ENCODE measurements around the gene DIP2B.

Gene DIP2B

DNA sequence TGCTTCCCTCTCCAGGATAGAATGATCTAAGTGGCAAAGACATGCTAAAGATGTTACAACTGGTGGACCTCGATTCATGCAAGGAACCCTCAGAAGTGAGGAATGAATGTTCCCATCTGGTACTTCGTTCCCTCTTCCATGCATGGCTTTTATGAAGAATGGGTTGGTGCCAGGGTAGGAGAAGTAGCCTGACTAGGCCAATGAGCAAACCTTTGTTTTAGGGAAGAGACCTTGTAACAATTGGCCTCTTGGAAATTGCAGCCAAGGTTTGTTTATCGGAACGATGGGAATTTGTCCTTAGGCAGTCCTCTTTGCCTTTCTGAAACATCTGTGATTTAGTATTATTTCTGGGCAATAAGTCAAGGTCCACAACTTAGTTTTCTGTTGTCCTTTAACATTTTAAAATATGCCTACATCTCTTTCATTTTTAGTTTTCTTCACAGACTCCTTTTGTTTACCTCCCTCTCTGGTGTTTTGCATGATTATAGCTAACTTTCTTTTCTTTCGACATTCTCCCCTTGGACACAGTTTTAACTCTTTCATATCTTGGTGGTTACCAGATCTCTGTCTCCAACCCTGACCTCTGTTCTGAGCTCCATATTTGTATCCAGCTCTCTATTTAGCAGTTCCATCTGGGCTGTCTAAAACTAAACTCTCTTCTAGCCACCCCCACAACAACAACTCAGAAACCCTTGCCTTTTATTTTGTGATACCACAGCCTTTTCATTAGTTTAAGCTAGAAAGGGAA, 70.0 kb downstream of the DIP2B start:
- no peak for DNase-seq

DNA sequence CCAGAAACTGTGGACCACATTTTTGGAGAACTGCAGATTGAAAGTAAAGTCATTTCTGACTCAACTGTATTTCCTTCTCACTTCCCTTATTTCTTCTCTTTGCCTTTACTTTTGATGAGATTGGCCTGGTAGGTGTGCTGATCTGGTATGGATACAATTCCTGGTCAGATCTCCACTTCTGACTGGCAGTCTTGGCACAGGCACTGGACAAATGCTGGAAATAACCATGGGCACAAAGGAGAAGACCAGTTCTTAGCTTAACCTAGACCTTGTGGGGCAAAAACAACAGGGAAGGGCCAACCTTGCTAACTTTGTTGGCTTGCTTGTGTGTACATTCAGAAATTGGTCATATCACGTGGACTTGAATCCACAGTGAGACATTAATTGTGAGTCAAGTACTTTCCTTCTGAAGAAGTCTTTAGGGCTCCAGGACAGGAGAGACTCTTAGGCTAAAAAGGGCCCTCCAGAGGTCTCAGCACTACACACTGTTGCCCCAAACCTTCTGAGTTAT, 75.0 kb downstream of the DIP2B start:
- no peak for DNase-seq

DNA sequence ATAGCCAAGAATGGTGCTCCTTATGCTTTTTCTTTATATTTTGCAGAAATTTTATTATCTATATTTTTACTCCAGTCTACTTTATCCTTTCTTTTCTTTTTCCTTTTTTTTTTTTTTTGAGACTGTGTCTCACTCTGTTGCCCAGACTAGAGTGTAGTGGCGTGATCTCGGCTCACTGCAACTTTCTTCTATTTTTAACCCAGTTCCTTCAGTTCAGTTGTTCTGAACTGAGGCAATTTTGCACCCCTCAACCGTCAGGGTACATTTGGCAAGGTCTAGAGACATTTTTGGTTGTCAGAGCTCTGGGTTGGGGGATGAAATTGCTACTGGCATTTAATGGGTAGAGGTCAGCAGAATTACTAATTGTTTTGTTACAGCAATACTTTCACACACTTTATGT, 75.7 kb downstream of the DIP2B start:
- no peak for DNase-seq

- DNase-seq = no peak
These were observed 76.7 kb downstream of the DIP2B start for GRCh38 chr12:50581226-50582184.

GRCh38 chr12:50584135-50584534, 79.3 kb downstream of the DIP2B start:
- no peak for DNase-seq

GRCh38 chr12:50589650-50590435, 85.1 kb downstream of the DIP2B start:
- DNase-seq = no peak

- DNase-seq = no peak
These were observed 86.1 kb downstream of the DIP2B start for GRCh38 chr12:50590869-50591268.

GRCh38 chr12:50595667-50596066, 90.9 kb downstream of the DIP2B start:
- no peak for DNase-seq

GRCh38 chr12:50597200-50598195, 92.7 kb downstream of the DIP2B start:
- peak in 15 of 58 donors; percentile 8 to 55 (median 18) for DNase-seq

DNA sequence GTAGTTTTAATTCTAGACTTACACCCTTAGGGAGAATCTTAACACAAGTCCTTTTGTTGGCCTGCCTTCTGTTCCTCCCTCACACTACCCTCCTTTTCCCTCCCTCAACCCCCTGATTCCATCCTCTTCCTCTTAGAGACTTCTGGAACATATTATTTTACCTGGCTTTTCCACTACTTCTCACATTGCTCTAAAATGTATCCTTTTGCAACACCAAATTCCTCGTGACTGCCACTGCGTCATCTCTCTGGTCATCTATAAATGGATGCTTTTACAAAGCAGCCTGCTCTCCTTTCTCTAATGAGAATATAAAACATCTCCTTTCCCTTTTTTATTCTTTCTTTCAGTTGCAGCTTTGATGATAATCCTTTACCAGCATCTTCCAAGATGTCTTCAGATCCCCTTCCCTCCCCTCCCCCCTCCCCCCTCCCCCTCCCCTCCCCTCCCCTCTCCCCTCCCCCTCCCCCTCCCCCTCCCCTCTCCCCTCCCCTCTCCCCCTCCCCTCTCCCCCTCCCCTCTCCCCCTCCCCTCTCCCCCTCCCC, 93.6 kb downstream of the DIP2B start:
- peak in 6 of 58 donors; percentile 13 to 34 (median 24) for DNase-seq

- no peak for DNase-seq
These were observed 94.7 kb downstream of the DIP2B start for GRCh38 chr12:50599366-50600095.

DNA sequence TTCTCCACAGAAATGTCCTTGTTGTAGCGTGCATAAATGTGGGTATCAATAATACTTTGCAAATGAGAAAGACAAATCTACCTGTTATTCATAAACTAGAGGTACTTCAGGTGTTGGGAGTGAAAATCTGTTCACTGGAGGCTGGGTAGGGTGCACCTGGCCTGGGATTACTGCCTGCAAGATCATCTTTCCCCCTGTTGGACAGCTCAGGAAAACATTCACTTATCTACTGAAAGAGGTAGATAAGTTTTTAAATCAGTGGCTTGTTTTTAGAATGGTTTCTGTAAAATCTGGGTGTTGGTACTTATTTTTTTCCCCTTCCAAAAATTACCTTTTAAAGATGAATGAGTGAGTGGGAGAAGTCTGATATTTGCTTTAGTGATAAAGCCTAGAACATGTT, 95.6 kb downstream of the DIP2B start:
- no peak for DNase-seq

GRCh38 chr12:50603817-50604639, 99.2 kb downstream of the DIP2B start:
- peak in 1 of 58 donors; percentile 20 for DNase-seq

GRCh38 chr12:50604640-50604920, 99.8 kb downstream of the DIP2B start:
- DNase-seq = no peak

DNA sequence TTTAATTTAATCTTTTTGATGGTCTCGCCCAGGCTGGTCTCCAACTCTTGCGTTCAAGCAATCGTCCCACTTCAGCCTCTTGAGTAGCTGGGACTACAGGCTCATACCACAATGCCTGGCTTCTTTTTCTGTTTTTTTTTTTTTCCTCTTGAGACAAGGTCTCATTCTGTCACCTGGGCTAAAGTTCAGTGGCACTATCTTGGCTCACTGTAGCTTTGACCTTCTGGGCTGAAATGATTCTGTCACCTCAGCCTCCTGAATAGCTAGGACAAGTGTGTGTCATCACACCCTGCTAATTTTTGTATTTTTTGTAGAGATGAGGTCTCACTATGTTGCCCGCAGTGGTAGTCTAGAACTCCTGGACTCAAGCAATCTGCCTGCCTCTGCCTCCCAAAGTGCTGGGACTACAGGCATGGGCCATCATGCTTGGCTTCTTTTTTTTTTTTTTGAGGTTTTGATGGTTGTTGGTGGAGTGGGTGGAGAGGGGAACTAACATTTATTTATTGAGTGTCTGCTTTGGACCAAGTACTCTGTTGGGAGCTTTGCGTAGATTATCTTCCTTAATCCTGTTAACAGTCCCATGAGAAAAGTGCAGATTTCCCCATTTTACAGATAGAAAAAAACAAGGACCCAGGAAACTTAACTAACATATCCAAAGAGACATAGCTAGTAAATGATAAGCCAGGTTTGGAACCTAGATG, 102.0 kb downstream of the DIP2B start:
- no peak for DNase-seq

- DNase-seq = no peak
These were observed 104.6 kb downstream of the DIP2B start for GRCh38 chr12:50609292-50609874.

DNA sequence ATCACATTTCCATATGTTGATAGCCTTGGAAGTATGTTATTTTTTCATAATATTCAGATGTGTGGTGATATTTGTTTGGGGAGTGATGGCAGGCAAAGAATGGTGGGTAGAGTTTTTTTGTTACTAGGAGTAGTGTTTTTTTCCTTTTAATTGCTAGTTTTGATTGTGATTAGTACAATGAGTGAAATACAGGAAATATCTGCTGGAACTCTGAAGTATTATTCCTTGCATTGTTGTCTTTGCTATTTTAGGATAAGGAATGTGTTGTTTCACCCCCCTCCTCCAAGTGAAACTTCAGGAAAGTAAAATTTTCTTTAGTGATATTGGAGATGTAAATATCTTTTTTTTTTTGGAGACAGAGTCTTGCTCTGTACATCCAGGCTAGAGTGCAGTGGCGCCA, 105.4 kb downstream of the DIP2B start:
- no peak for DNase-seq
